ENCODE data around the gene RAB21.
"Not testable (repeated sequence)": the region's sequence is repeated elsewhere in the genome, so short reads cannot be mapped to it uniquely, and the experiment has no call there.

RAB21 gene

DNA sequence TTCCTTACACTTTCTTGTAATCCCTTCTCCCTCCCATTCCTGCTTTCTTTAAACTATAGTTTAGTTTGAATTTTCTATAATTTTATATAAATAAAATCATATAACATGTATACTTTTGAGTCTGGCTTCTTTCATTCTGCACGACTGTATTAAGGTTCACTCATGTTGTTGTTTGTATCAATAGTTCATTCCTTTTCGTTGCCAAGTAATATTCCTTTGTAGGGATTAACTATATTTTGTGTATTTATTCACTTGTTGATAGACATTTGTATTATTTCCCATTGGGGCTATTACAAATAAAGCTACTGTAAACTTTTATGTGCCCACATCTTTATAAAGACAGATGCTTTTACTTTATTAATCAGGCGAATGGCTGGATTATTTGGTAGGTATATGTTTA lies 45.5 kb downstream of the RAB21 start:
- no peak for DNase-seq

DNA sequence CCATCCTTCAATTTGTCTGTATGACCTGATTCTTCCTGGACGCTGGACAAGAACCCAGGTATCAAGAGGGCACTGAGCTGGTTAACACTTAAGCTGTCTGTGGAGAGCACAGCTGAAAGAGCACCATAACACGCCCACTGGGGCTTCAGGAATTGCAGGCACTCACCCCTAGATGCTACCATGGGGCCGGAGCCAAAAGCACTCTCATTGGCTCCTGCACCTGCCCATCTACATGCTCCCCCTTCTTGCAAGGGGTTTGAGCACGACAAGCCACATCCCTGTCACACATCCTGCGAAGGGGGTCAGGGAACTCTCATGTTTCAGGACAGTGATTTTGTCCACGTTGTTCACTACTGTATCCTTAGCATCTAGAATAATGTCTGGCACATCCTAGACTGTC lies 49.8 kb downstream of the RAB21 start:
- DNase-seq = no peak

DNA sequence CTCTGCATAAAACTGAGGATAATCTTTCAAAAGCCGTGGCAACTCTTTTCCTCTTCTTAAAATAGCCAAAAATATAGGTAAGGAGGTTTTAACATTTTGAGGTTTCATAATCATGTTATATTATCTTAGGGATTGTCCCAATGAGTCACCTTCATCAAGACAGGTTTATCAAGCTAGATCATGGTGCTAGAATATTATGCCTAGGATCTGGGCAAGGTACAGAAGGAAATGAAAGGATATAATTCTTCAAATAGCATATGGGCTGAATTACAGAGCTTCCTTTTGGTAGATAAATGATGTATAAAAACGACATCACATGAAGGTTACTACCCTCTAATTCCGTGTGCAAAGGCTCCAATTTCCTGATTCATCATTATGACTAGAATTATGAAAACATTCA lies 56.3 kb downstream of the RAB21 start:
- DNase-seq = no peak

DNA sequence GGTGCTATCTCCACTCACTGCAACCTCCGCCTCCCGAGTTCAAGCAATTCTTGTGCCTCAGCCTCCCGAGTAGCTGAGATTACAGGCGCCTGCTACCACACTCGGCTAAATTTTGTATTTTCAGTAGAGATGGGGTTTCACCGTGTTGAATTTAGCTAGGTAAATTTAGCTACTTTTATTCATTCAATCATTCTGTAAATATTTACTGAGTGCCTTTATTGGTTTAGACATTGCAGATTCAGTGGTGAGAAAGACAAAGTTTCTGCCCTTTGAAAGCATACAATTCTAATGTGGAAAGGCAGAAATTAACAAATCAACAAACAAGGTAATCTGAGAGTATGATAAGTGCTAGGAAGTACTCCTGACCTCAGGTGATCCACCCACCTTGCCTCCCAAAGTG lies 60.6 kb downstream of the RAB21 start:
- DNase-seq = not testable (repeated sequence)

DNA sequence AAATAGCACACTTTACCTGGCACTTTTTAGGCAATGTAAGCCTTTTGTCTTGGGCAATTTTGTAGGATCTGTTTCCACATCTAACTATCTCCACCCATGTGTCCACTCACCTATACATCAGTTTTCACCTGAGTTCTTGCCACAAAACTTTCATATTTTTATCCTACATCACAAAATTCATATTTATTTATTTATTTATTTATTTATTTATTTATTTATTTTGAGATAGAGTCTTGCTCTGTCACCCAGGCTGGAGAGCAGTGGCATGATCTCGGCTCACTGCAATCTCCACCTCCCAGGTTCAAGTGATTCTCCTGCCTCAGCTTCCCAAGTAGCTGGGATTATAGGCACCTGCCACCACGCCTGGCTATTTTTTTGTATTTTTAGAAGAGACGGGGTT lies 67.4 kb downstream of the RAB21 start:
- not testable (repeated sequence) for DNase-seq

DNA sequence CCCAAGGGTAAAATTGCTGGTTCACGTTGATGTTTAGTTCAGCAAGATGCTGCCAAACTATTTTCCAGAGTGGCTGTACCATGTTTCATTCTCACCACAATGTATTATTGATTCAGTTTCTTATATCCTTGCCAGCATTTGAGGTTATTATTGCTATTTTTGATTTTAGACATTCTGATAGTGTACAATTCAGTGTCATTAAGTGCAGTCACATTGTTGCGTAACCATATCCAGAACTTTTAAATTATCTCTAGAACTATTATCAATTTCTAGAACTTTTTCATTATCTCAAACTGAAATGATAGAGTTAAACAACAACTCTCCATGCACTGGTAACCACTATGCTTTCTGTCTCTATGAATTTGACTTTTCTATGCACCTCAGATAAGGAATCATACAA lies 74.2 kb downstream of the RAB21 start:
- DNase-seq = no peak

DNA sequence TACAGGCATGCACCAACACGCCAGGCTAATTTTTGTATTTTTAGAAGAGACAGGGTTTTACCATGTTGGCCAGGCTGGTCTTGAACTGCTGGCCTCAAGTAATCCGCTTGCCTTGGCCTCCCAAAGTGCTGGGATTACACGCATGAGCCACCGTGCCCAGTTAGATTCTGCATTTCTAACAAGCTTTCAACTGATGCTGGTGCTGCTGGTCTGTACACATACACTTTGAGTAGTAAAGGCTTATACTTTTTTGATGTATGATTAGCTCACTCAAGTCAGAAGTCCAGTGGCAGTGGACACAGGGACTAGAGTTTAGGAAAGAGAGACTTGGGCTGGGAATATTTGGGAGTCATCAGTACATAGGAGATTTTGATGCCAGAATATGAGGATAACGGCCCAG lies 82.7 kb downstream of the RAB21 start:
- DNase-seq = no peak

DNA sequence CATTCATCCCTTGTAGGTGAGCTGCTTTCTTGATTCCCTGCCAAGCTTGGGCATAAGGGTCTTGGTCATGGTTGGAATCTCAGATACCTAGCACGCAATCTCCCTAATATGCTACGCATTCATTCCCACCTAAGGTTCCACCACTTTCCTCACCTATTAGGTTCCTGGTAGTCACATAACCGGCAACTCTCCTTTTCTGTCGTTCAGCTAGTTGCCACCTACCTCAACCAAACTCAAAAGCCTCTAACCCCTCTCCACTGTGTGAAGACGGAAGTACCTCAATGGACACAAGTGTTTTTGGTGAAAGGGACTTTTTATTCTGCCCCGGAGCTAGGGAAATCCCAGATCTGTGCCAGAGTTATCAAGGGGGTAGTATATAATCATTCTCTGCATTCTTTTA lies 83.6 kb downstream of the RAB21 start:
- DNase-seq = no peak

DNA sequence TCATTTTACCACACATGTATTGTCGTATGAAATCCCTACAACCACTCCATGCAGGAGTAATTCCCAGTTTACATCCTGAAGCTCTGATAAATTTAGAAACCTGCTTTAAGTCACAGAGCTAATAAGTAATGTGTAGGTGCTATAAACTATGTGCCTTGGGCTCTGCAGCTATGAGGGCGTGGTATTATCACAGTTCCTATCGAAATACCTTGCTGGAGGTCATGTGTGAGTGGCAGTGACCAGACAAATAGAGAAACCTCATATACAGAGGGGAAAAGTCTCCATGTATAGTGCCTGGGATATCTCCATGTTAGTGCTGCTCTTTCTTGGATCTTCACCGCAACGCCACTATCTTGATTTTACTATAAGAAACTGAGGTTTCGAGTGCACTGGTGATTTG lies 84.0 kb downstream of the RAB21 start:
- peak in 1 of 2 donors; percentile 8 for DNase-seq

DNA sequence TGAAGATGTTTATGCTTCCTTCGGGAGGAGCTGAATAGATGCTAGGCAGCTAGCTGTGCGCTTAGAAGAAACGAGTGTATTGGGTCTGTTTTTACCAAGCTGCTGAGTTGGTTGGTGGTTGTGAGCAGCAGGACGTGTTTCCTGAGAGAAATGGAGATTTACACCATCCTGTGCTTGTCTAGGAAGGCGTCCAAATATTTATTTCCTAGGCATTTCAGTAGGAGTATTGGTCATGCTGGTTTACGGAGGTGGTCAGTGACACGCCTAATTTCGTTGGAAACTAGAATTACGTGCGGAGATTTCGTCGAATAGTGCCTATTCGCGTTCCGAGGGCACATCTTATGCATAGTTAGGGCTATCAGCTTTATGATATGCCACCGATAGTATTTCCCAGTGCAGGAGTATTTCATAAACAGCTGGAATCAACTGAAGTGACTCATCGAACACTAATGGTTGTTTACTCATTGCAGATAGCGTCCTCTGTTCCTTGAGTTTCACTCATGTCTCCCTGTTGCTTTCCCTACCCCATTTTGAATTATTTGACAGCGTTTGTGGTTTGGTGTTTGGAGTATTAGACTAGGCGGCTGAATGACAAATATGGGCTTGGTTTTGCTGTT lies 85.7 kb downstream of the RAB21 start:
- peak; percentile 20 to 36 for DNase-seq

DNA sequence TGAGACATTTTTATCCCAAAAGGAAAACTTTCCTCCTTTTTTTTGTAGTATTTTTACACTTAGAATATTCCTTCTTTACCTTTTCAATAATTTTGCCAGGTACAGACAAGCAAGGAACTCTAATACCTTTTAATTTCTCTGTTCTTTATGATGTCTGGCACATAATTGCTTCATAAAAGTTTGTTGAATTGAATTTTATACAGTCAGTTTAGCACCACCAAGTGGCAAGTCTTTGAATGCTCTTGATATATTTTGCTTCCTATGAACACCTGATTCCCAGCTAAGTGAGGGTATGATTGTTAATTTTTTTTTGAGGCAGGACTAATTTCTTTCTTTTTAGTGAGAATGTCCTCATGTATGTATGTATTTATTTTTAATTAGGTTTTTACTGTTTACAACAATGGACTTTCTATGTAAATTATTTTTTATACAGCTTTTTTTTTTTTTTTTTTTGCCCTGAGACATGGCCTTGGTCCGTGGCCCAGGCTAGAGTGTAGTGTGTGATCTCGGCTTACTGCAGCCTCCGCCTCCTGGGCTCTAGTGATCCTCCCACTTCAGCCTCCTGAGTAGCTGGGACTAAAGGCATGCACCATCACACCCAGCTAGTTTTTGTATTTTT lies 91.8 kb downstream of the RAB21 start:
- peak in 1 of 2 donors; percentile 55 for DNase-seq

DNA sequence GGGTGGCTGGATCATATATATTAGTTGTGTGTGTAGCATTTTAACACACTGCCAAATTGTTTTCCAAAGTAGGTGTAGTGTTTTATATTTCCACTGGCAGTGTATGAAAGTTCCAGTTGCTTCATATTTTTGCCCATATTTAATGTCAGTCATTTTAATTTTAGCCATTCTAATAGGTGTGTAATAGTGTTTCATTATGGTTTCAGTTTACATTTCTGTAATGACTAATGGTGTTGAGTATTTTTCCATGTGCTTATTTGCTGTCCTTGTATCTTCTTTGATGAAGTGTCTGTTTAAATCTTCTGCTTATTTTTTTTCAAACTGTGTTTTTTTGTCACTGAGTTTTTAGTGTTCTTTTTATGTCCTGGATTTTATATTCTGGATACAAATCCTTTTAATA lies 93.5 kb downstream of the RAB21 start:
- no peak for DNase-seq

DNA sequence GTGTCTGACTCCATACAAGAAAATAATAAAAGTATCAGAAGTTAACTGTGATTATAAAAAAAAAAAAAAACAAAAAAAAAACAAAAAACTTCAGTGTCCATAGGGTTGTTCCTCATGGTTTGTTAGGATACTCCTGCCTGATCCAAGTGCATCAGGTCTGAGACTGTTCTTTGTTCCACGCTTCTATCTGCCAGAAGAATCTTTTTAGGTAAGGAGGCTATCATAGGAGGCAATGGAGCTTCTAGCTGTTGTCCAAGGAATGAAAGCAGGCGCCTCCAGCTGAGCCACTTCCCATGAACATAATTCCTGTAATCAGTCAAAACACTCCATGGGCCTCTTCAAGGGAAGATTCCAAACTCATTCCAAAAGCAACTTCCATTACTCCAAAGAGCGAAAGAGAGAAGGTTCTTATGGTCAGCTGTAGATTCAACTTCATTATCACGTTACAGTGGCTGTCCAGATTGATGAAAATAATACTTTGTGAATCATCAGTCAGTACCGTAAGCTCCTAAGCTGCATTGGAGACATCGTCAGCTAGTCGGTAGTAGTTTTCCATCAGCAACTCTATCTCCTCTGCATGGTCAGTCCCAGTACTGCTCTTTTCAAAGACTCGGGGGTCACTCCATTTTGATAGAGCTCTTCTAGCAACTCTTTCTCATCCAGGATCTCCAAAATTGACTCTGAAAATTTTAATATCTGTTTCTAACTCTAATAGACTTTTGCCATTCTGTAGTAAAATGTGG lies 94.6 kb downstream of the RAB21 start:
- no peak for DNase-seq
